Trophoblast cell (in vitro differentiated cells and primary cell): ENCODE data around the gene OXCT2.
A peak's percentile ranks its signal among the peaks of the same experiment; 100 is the strongest.

Experiments used
- DNase-seq, 2 donors: peaks; one replicate each; pipeline ENCODE4 v3.0.0-alpha.2; 2016
- H2AFZ ChIP-seq: 2 replicates; pipeline ENCODE4 v1.6.1; 2013; ENCODE audit warnings: low read length, moderate library complexity, mild to moderate bottlenecking; ENCODE audit not compliant: insufficient read depth, poor library complexity
- H2AK5ac ChIP-seq: 2 replicates; pipeline ENCODE4 v1.6.1; 2013; ENCODE audit warnings: mild to moderate bottlenecking, low read length
- H2BK120ac ChIP-seq: 2 replicates; pipeline ENCODE4 v1.6.1; 2013; ENCODE audit warnings: low read length, mild to moderate bottlenecking, moderate library complexity; ENCODE audit not compliant: insufficient read depth, poor library complexity
- H2BK12ac ChIP-seq: 2 replicates; pipeline ENCODE4 v1.6.1; 2013; ENCODE audit warnings: mild to moderate bottlenecking, low read length, moderate library complexity
- H2BK5ac ChIP-seq: 2 replicates; pipeline ENCODE4 v1.6.1; 2013; ENCODE audit warnings: low read length, low read depth, moderate library complexity, mild to moderate bottlenecking; ENCODE audit not compliant: poor library complexity
- H3K14ac ChIP-seq: 2 replicates; pipeline ENCODE4 v1.6.1; 2013; ENCODE audit warnings: mild to moderate bottlenecking, low read length
- H3K18ac ChIP-seq: 2 replicates; pipeline ENCODE4 v1.6.1; 2013; ENCODE audit warnings: mild to moderate bottlenecking, low read length
- H3K23ac ChIP-seq: 2 replicates; pipeline ENCODE4 v1.6.1; 2013; ENCODE audit warnings: low read length
- H3K27ac ChIP-seq: 2 replicates; pipeline ENCODE4 v1.5.1; 2013; ENCODE audit warnings: low read depth, mild to moderate bottlenecking, inconsistent platforms, low read length, moderate library complexity
- H3K27me3 ChIP-seq: 2 replicates; pipeline ENCODE4 v1.6.1; 2013; ENCODE audit warnings: inconsistent platforms, mild to moderate bottlenecking, low read length, moderate library complexity; ENCODE audit not compliant: insufficient read depth
- H3K36me3 ChIP-seq, 2 experiments: 1 replicate in 1 of 2; 2 replicates in 1 of 2; pipeline ENCODE4 v1.6.1; 2013; ENCODE audit warnings: low read length in 2 of 2, mild to moderate bottlenecking in 2 of 2, moderate library complexity in 1 of 2; ENCODE audit not compliant: insufficient read depth in 2 of 2, control insufficient read depth in 1 of 2
- H3K4ac ChIP-seq: 2 replicates; pipeline ENCODE4 v1.6.1; 2013; ENCODE audit warnings: low read depth, mild to moderate bottlenecking, low read length, moderate library complexity
- H3K4me1 ChIP-seq, 2 experiments: 1 replicate in 1 of 2; 2 replicates in 1 of 2; pipeline ENCODE4 v1.6.1; 2013; ENCODE audit warnings: low read length in 2 of 2, mild to moderate bottlenecking in 2 of 2, moderate library complexity in 1 of 2; ENCODE audit not compliant: insufficient read depth in 2 of 2, control insufficient read depth in 1 of 2
- H3K4me2 ChIP-seq: 2 replicates; pipeline ENCODE4 v1.6.1; 2013; ENCODE audit warnings: inconsistent platforms, mild to moderate bottlenecking, low read length, moderate library complexity
- H3K4me3 ChIP-seq: 2 replicates; pipeline ENCODE4 v1.5.1; 2013; ENCODE audit warnings: mild to moderate bottlenecking, low read depth, low read length, inconsistent platforms
- H3K79me1 ChIP-seq: one replicate; pipeline ENCODE4 v1.6.1; 2013; ENCODE audit warnings: low read length
- H3K79me2 ChIP-seq: 2 replicates; pipeline ENCODE4 v1.6.1; 2013; ENCODE audit warnings: low read length, mild to moderate bottlenecking; ENCODE audit not compliant: control insufficient read depth, insufficient read depth, poor library complexity
- H3K9ac ChIP-seq: 2 replicates; pipeline ENCODE4 v1.6.1; 2013; ENCODE audit warnings: mild to moderate bottlenecking, low read length
- H3K9me3 ChIP-seq: 2 replicates; pipeline ENCODE4 v1.6.1; 2013; ENCODE audit warnings: low read depth, mild to moderate bottlenecking, control low read depth, inconsistent platforms, low read length; ENCODE audit not compliant: insufficient read depth
- H4K12ac ChIP-seq: 2 replicates; pipeline ENCODE4 v1.6.1; 2013; ENCODE audit warnings: low read depth, mild to moderate bottlenecking, low read length, moderate library complexity
- H4K8ac ChIP-seq: 2 replicates; pipeline ENCODE4 v1.6.1; 2013; ENCODE audit warnings: low read depth, mild to moderate bottlenecking, low read length, moderate library complexity
- H4K91ac ChIP-seq: one replicate; pipeline ENCODE4 v1.6.1; 2013; ENCODE audit warnings: low read depth, mild to moderate bottlenecking, low read length, moderate library complexity
- WGBS: extraction: QIAGEN DNeasy Blood & Tissue Kit; methylation state at CpG from one replicate; pipeline ENCODE4 v1.1.7; 2013; ENCODE audit warnings: missing lambda C conversion rate; ENCODE audit not compliant: insufficient read length, insufficient coverage; ENCODE audit errors: extremely low coverage; 5-methylcytosine and 5-hydroxymethylcytosine counted together

OXCT2 gene

DNA sequence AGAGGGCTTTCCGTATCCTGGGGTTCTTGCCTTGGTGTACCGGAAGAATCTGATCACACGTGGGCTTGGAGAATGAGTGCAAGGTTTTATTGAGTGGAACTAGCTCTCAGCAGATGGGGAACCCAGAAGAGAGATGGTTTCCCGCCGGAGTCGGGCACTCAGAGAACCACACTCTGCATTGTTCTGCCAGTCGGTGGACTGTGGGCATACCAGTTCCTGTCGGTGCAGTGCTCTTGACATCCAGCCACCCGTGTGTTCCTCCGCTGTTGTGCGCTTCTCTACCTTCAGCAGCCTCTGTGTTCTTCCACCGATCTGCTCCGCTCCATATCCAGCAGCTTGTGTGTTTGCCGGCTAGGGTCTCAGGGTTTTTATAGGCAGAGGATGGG lies 43.2 kb downstream of the OXCT2 start:
- no CpG with 5 or more reads among the region's 14 CpGs for WGBS

DNA sequence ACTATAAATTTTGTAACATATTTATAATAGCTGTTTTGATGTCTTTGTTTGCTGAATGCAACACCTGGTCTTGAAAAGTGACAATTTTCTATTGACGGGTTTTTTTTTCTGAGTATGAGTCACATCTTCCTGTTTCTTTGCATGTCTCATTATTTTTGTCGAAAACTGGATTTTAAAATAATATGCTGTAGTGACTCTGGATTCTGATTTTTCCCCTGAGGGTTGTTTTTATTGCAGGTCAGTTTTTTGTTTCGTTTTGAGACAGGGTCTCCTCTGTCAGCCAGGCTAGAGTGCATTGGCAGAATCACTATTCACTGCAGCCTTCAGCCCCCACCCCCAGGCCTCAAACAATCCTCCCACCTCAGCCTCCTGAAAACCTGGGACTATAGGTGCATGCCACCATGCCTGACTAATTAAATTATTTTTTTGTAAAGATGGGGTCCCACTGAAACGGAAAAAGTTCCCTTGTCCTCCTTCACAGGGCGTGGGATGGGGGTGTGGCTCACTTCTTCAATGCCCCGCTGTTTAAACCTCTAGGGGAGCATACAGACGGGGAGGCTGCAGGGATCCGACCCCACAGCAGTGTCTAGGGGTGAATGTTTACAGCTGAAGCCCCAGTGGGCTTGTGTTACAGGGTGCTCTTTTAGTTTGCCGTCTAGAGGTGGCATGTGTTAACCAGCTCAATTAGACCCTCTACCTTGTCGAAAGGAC lies 43.8 kb downstream of the OXCT2 start:
- peaks cover 9% of the 10 kb centered on the region for H3K27me3 ChIP-seq

More for the DNA sequence above, 43.2 kb downstream of the OXCT2 start:
- no peak overlapping the region for H3K14ac ChIP-seq
- H4K8ac ChIP-seq = no peak overlapping the region
- no peaks in the 10 kb centered on the region for H3K36me3 ChIP-seq
- no peak overlapping the region for H2AK5ac ChIP-seq
- H3K23ac ChIP-seq = no peak overlapping the region
- no peaks in the 10 kb centered on the region for H3K4me1 ChIP-seq
- peaks cover 9% of the 10 kb centered on the region for H3K27me3 ChIP-seq
- no peak overlapping the region for H2BK120ac ChIP-seq
- no peaks in the 10 kb centered on the region for H3K9me3 ChIP-seq
- DNase-seq = peak in 1 of 2 donors; percentile 5
- no peak overlapping the region for H2BK5ac ChIP-seq
- no peak overlapping the region for H3K27ac ChIP-seq
- no peak overlapping the region for H3K4me3 ChIP-seq
- no peaks in the 10 kb centered on the region for H3K79me1 ChIP-seq
- no peak overlapping the region for H3K18ac ChIP-seq
- no peaks in the 10 kb centered on the region for H3K79me2 ChIP-seq
- no peak overlapping the region for H4K91ac ChIP-seq
- no peak overlapping the region for H3K9ac ChIP-seq
- H4K12ac ChIP-seq = no peak overlapping the region
- H3K4ac ChIP-seq = no peak overlapping the region
- no peak overlapping the region for H2BK12ac ChIP-seq
- no peak overlapping the region for H3K4me2 ChIP-seq
- H2AFZ ChIP-seq = no peak overlapping the region

DNA sequence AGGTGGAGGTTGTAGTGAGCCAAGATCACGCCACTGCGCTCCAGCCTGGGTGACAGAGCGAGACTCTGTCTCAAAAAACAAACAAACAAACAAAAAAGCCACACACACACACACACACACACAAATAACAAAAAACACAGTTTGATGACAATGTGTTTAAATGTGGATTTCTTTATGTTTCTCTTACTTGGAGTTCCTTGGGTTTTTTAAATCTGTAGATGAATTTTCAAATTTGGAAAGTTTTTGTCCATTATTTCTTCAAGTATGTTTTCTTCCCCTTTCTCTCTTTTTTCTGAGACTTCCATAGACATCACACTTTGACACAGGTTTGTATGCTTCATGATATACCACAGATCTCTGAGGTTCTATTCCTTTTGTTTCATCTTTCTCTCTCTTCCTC lies 44.5 kb downstream of the OXCT2 start:
- Histone ChIP-seq H3K79me1 (no peaks in the 10 kb centered on the region), H3K9me3 (no peaks in the 10 kb centered on the region), H2AFZ (no peak overlapping the region), H3K9ac (no peak overlapping the region), H4K8ac (no peak overlapping the region), H4K91ac (no peak overlapping the region), H2AK5ac (no peak overlapping the region), H3K27me3 (peaks cover 12% of the 10 kb centered on the region), H3K36me3 (no peaks in the 10 kb centered on the region), H3K18ac (no peak overlapping the region), H2BK12ac (no peak overlapping the region), H3K14ac (no peak overlapping the region), H2BK120ac (no peak overlapping the region), H3K23ac (no peak overlapping the region), H3K27ac (no peak overlapping the region), H3K4ac (no peak overlapping the region), H3K4me2 (no peak overlapping the region), H3K4me1 (no peaks in the 10 kb centered on the region), H3K4me3 (no peak overlapping the region), H3K79me2 (no peaks in the 10 kb centered on the region), H4K12ac (no peak overlapping the region), H2BK5ac (no peak overlapping the region)
- DNase-seq = no peak
- no CpG with 5 or more reads among the region's 3 CpGs for WGBS

More for the DNA sequence above, 43.8 kb downstream of the OXCT2 start:
- Histone ChIP-seq H3K14ac (no peak overlapping the region), H3K27ac (no peak overlapping the region), H3K18ac (no peak overlapping the region), H4K8ac (no peak overlapping the region), H4K12ac (no peak overlapping the region), H2AK5ac (no peak overlapping the region), H2BK120ac (no peak overlapping the region), H2AFZ (no peak overlapping the region), H3K9ac (no peak overlapping the region), H3K79me2 (no peaks in the 10 kb centered on the region), H2BK12ac (no peak overlapping the region), H3K4me1 (no peaks in the 10 kb centered on the region), H3K4ac (no peak overlapping the region), H3K23ac (no peak overlapping the region), H4K91ac (no peak overlapping the region), H3K79me1 (no peaks in the 10 kb centered on the region), H3K36me3 (no peaks in the 10 kb centered on the region), H3K4me2 (no peak overlapping the region), H2BK5ac (no peak overlapping the region), H3K4me3 (no peak overlapping the region), H3K9me3 (no peaks in the 10 kb centered on the region)
- WGBS = no CpG with 5 or more reads among the region's 10 CpGs
- DNase-seq = no peak

DNA sequence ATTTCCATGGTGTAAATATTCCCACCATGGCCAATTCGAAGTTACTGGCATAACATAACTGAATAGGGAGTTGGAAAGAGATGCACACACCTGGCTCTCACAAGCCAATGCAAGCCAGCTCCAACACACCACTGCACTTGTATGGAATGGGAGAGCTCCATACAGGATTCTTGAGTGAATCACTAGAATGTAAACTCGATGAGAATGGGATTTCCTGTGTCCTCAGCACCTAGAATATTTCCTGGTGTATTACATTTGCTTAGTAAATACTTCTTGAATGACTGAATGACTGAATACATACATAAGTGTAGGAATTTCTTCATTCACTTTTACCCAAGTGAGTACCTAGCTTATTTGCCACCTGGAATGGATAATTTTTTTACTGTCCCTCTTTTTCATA lies 48.7 kb downstream of the OXCT2 start:
- Histone ChIP-seq H2BK5ac (no peak overlapping the region), H3K79me1 (no peaks in the 10 kb centered on the region), H3K4me1 (no peaks in the 10 kb centered on the region), H3K18ac (no peak overlapping the region), H3K9ac (no peak overlapping the region), H3K27me3 (peaks cover 9% of the 10 kb centered on the region), H3K9me3 (no peaks in the 10 kb centered on the region), H4K8ac (no peak overlapping the region), H3K4me2 (no peak overlapping the region), H3K79me2 (no peaks in the 10 kb centered on the region), H2AFZ (no peak overlapping the region), H3K27ac (no peak overlapping the region), H2AK5ac (no peak overlapping the region), H2BK120ac (no peak overlapping the region), H4K91ac (no peak overlapping the region), H3K14ac (no peak overlapping the region), H4K12ac (no peak overlapping the region), H3K23ac (no peak overlapping the region), H3K4ac (no peak overlapping the region), H2BK12ac (no peak overlapping the region), H3K36me3 (no peaks in the 10 kb centered on the region), H3K4me3 (no peak overlapping the region)
- DNase-seq = peak; percentile 34 to 63
- WGBS = no CpG with 5 or more reads among the region's 2 CpGs
